ENCODE measurements around the gene AIP.
"Not testable (repeated sequence)": the region's sequence is repeated elsewhere in the genome, so short reads cannot be mapped to it uniquely, and the experiment has no call there.

The AIP gene

GRCh38 chr11:67466367-67466766 is 16.5 kb upstream of the AIP start:
- H3K36me3 ChIP-seq (ENCODE audit: control insufficient read depth, insufficient read depth, low read length): no peaks in the 10 kb centered on the region
- peaks cover 50% of the 10 kb centered on the region for H3K4me1 ChIP-seq (ENCODE audit: control insufficient read depth, insufficient read depth, low read length)
- H3K9me3 ChIP-seq (ENCODE audit: control insufficient read depth, low read length): no peaks in the 10 kb centered on the region
- H3K27me3 ChIP-seq (ENCODE audit: control insufficient read depth, insufficient read depth, low read length): no peaks in the 10 kb centered on the region
- no peak overlapping the region for H3K9ac ChIP-seq (ENCODE audit: low read length)
- no peak overlapping the region for H3K4me3 ChIP-seq (ENCODE audit: low read length)

GRCh38 chr11:67466962-67467771 is 15.7 kb upstream of the AIP start:
- peak overlapping the region; percentile 80 for H3K4me3 ChIP-seq (ENCODE audit: low read length)
- H3K27me3 ChIP-seq (ENCODE audit: control insufficient read depth, insufficient read depth, low read length): no peaks in the 10 kb centered on the region
- H3K4me1 ChIP-seq (ENCODE audit: control insufficient read depth, insufficient read depth, low read length): peaks cover 50% of the 10 kb centered on the region
- no peaks in the 10 kb centered on the region for H3K36me3 ChIP-seq (ENCODE audit: control insufficient read depth, insufficient read depth, low read length)
- H3K9me3 ChIP-seq (ENCODE audit: control insufficient read depth, low read length): no peaks in the 10 kb centered on the region
- peak overlapping the region; percentile 88 for H3K9ac ChIP-seq (ENCODE audit: low read length)

GRCh38 chr11:67468056-67468455 is 14.8 kb upstream of the AIP start:
- Histone ChIP-seq H3K36me3 (ENCODE audit: control insufficient read depth, insufficient read depth, low read length) (no peaks in the 10 kb centered on the region), H3K4me1 (ENCODE audit: control insufficient read depth, insufficient read depth, low read length) (peaks cover 48% of the 10 kb centered on the region), H3K9me3 (ENCODE audit: control insufficient read depth, low read length) (no peaks in the 10 kb centered on the region), H3K4me3 (ENCODE audit: low read length) (peak overlapping the region; percentile 80), H3K9ac (ENCODE audit: low read length) (peak overlapping the region; percentile 88), H3K27me3 (ENCODE audit: control insufficient read depth, insufficient read depth, low read length) (no peaks in the 10 kb centered on the region)

DNA sequence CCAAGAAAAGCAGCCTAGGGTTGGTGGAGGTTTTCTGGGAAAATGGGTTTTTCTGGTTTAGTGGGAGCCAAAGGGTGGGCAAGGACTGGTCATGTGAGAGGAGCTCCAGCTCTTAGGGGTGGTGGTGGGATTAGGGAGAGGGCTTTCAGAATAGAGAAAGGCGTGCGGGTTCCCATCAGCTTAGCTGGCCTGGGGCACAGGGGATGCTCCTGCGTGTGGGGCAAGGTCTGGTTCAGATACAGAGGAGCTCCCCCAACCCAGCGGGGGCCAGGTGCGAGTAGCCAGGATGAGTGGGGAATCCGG is 14.4 kb upstream of the AIP start:
- Histone ChIP-seq H3K4me1 (ENCODE audit: control insufficient read depth, insufficient read depth, low read length) (peaks cover 44% of the 10 kb centered on the region), H3K9ac (ENCODE audit: low read length) (peak overlapping the region; percentile 88), H3K27me3 (ENCODE audit: control insufficient read depth, insufficient read depth, low read length) (no peaks in the 10 kb centered on the region), H3K9me3 (ENCODE audit: control insufficient read depth, low read length) (no peaks in the 10 kb centered on the region), H3K4me3 (ENCODE audit: low read length) (peak overlapping the region; percentile 80), H3K36me3 (ENCODE audit: control insufficient read depth, insufficient read depth, low read length) (no peaks in the 10 kb centered on the region)

GRCh38 chr11:67468759-67469507 is 13.9 kb upstream of the AIP start, which contains the start of gene TMEM134:
TSS of gene TMEM134 (minus strand) at chr11:67469251. CDS start at chr11:67469192, 59 bp downstream.
- Histone ChIP-seq H3K36me3 (ENCODE audit: control insufficient read depth, insufficient read depth, low read length) (no peaks in the 10 kb centered on the region), H3K9me3 (ENCODE audit: control insufficient read depth, low read length) (no peaks in the 10 kb centered on the region), H3K4me3 (ENCODE audit: low read length) (peak within 1 kb of the TSS; percentile 86), H3K9ac (ENCODE audit: low read length) (peak within 1 kb of the TSS; percentile 88), H3K4me1 (ENCODE audit: control insufficient read depth, insufficient read depth, low read length) (peaks cover 39% of the 10 kb centered on the region), H3K27me3 (ENCODE audit: control insufficient read depth, insufficient read depth, low read length) (no peaks in the 10 kb centered on the region)

- no peaks in the 10 kb centered on the region for H3K27me3 ChIP-seq (ENCODE audit: control insufficient read depth, insufficient read depth, low read length)
- peak overlapping the region; percentile 86 for H3K4me3 ChIP-seq (ENCODE audit: low read length)
- H3K9ac ChIP-seq (ENCODE audit: low read length): peak overlapping the region; percentile 87
- H3K9me3 ChIP-seq (ENCODE audit: control insufficient read depth, low read length): no peaks in the 10 kb centered on the region
- peaks cover 34% of the 10 kb centered on the region for H3K4me1 ChIP-seq (ENCODE audit: control insufficient read depth, insufficient read depth, low read length)
- H3K36me3 ChIP-seq (ENCODE audit: control insufficient read depth, insufficient read depth, low read length): no peaks in the 10 kb centered on the region
Observed at GRCh38 chr11:67469508-67469811, 13.4 kb upstream of the AIP start.

DNA sequence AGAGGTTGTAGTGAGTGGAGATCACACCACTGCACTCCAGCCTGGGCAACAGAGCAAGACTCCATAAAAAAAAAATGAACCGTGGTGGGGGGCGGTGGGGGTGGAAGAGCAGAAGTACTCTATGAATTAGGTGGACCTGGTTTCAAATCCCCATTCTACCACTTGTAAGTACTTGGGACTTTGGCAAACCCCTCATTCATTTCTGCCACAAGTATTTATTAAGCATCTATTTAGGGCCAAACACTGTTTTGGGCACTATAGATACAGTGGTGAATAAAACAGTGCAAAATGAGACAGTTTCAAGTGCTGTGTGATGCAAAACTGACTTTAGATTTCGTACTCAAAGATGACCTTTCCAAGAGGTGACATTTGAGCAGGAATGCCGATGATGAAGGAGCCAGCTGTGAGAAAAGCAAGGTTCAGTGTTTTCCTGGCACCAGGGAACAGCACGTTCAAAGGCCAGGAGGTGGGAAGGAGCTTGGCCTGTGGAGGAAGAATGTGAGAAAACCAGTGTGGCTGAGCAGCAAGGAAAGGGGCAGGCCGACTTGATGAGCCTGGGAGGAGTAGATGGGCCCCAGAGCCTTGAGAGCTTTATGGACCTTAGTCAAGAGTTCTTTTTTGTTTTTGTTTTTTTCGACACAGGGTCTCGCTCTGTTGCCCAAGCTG is 12.4 kb upstream of the AIP start:
- Histone ChIP-seq H3K4me3 (ENCODE audit: low read length) (no peak overlapping the region), H3K36me3 (ENCODE audit: control insufficient read depth, insufficient read depth, low read length) (no peaks in the 10 kb centered on the region), H3K9ac (ENCODE audit: low read length) (no peak overlapping the region), H3K4me1 (ENCODE audit: control insufficient read depth, insufficient read depth, low read length) (peaks cover 28% of the 10 kb centered on the region), H3K27me3 (ENCODE audit: control insufficient read depth, insufficient read depth, low read length) (no peaks in the 10 kb centered on the region), H3K9me3 (ENCODE audit: control insufficient read depth, low read length) (no peaks in the 10 kb centered on the region)

DNA sequence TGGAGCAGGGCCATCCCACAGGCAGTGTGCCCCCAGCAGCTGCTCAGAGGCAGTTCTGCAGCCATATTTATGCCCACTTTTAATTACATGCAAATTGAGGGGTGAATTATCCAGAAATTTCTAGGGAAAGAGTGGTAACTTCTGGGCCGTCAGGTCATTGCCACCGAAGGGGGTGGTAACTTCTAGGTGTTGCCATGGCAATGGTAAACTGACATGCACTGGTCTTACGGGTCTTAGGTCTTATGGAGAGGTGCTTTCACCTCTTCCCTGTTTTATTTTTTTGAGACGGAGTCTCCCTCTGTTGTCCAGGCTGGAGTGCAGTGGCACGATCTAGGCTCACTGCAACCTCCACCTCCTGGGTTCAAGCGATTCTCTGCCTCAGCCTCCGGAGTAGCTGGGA is 9.9 kb upstream of the AIP start:
- Histone ChIP-seq H3K4me1 (ENCODE audit: control insufficient read depth, insufficient read depth, low read length) (peaks cover 12% of the 10 kb centered on the region), H3K4me3 (ENCODE audit: low read length) (no peak overlapping the region), H3K9me3 (ENCODE audit: control insufficient read depth, low read length) (no peaks in the 10 kb centered on the region), H3K27me3 (ENCODE audit: control insufficient read depth, insufficient read depth, low read length) (no peaks in the 10 kb centered on the region), H3K9ac (ENCODE audit: low read length) (no peak overlapping the region), H3K36me3 (ENCODE audit: control insufficient read depth, insufficient read depth, low read length) (no peaks in the 10 kb centered on the region)

DNA sequence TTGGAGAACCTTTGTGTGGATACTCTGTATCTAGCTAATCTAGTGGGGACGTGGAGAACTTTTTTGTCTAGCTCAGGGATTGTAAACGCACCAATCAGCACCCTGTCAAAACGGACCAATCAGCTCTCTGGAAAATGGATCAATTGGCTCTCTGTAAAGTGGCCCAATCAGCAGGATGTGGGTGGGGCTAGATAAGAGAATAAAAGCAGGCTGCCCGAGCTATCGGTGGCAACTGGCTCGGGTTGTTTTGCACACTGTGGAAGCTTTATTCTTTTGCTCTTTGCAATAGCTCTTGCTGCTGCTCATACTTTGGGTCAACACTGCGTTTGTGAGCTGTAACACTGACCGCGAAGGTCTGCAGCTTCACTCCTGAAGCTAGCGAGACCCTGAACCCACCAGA is 6.1 kb upstream of the AIP start:
- not testable (repeated sequence) for H3K9ac ChIP-seq (ENCODE audit: low read length)

DNA sequence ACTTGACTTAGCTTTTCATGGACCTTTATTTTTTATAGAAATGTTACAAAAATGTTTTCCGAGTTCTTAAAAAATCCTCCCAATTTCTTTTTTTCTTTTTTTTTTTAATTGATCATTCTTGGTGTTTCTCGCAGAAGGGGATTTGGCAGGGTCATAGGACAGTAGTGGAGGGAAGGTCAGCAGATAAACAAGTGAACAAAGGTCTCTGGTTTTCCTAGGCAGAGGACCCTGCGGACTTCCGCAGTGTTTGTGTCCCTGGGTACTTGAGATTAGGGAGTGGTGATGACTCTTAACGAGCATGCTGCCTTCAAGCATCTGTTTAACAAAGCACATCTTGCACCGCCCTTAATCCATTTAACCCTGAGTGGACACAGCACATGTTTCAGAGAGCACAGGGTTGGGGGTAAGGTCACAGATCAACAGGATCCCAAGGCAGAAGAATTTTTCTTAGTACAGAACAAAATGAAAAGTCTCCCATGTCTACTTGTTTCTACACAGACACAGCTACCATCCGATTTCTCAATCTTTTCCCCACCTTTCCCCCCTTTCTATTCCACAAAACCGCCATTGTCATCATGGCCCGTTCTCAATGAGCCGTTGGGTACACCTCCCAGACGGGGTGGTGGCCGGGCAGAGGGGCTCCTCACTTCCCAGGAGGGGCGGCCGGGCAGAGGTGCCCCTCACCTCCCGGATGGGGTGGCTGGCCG is 5.3 kb upstream of the AIP start:
- H3K4me3 ChIP-seq (ENCODE audit: low read length); H3K27me3 ChIP-seq (ENCODE audit: control insufficient read depth, insufficient read depth, low read length); H3K9me3 ChIP-seq (ENCODE audit: control insufficient read depth, low read length); H3K9ac ChIP-seq (ENCODE audit: low read length); H3K36me3 ChIP-seq (ENCODE audit: control insufficient read depth, insufficient read depth, low read length); H3K4me1 ChIP-seq (ENCODE audit: control insufficient read depth, insufficient read depth, low read length): not testable (repeated sequence)

More for the DNA sequence above, 6.1 kb upstream of the AIP start:
- not testable (repeated sequence) for H3K4me1 ChIP-seq (ENCODE audit: control insufficient read depth, insufficient read depth, low read length); H3K9me3 ChIP-seq (ENCODE audit: control insufficient read depth, low read length); H3K36me3 ChIP-seq (ENCODE audit: control insufficient read depth, insufficient read depth, low read length); H3K27me3 ChIP-seq (ENCODE audit: control insufficient read depth, insufficient read depth, low read length); H3K4me3 ChIP-seq (ENCODE audit: low read length)

DNA sequence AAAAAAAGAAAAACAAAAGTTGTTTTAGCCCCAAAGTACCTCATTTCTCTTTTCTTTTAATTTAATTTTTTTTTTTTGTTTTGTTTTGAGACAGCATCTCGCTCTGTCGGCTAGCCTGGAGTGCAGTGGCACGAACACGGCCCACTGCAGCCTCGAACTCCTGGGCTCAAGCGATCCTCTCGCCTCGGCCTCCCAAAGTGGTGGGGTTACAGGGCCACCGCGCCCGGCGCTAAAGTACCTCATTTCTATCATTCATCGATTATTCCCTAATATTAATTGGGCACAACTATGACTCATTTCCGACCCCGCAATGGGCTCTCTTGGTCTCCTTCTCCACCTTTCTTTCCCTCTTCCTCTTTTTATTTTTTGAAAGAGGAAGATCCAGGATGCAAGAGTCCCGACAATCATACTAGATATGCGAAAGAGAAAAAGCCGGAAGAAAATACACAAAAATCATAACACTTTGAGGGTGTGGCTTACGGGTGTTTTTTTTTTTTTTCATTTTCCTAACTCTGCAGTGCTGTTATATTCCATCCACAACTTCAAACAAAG is 475 bp upstream of the AIP start:
- peaks cover 23% of the 10 kb centered on the region for H3K4me1 ChIP-seq (ENCODE audit: control insufficient read depth, insufficient read depth, low read length)
- no peaks in the 10 kb centered on the region for H3K36me3 ChIP-seq (ENCODE audit: control insufficient read depth, insufficient read depth, low read length)
- H3K27me3 ChIP-seq (ENCODE audit: control insufficient read depth, insufficient read depth, low read length): no peaks in the 10 kb centered on the region
- peak overlapping the region; percentile 75 for H3K4me3 ChIP-seq (ENCODE audit: low read length)
- no peaks in the 10 kb centered on the region for H3K9me3 ChIP-seq (ENCODE audit: control insufficient read depth, low read length)
- peak overlapping the region; percentile 77 for H3K9ac ChIP-seq (ENCODE audit: low read length)

Data from mucosa of stomach (tissue), 1 donor.